Endothelial cell of umbilical vein (primary cell): ENCODE data around the gene FKRP. TPM values are rescaled to one million over a fixed set of nuclear protein-coding genes. Genes with fewer than 3 reads are reported as not detected.
A peak's percentile ranks its signal among the peaks of the same experiment; 100 is the strongest.

Experiments
- BruUV-seq: library from RNA; stranded (reverse); fragments of 400-500 nt; replicated peaks from 2 replicates; lab custom pipeline; 2021; lab: Mats Ljungman, UMichigan
- CTCF ChIA-PET: fragments of 300-600, 350-600 bp; sonication (Branson Sonifier 250); formaldehyde crosslinking; loops from one replicate; lab custom pipeline; 2021; ENCODE audit warnings: antibody characterized with exemption, inconsistent platforms; lab: Charles Lee
- POLR2A ChIA-PET: fragments of 300-600, 350-600 bp; sonication (Branson Sonifier 250); formaldehyde crosslinking; loops from one replicate; lab custom pipeline; 2021; ENCODE audit warnings: antibody characterized with exemption, inconsistent platforms; lab: Charles Lee
- DNase-seq: peaks from one replicate; pipeline ENCODE4 v3.0.0-alpha.2; 2011; ENCODE audit warnings: low read depth, low spot score
- FAIRE-seq: peaks from 2 replicates; lab custom pipeline; 2011; peaks lifted over from hg19 to GRCh38; lab: Jason Lieb, UNC
- H2AFZ ChIP-seq: 2 replicates; pipeline ENCODE4 v1.6.0; 2012; ENCODE audit warnings: low read depth, low read length, control low read depth, inconsistent platforms
- H3K27ac ChIP-seq: 2 replicates; pipeline ENCODE4 v1.5.1; 2011; ENCODE audit warnings: low read depth, mild to moderate bottlenecking, control low read depth, low read length, moderate library complexity; ENCODE audit not compliant: insufficient read depth
- H3K27me3 ChIP-seq, 2 experiments: 2 replicates each; pipeline versions ENCODE4 v1.6.0 to v1.6.1; 2011; ENCODE audit warnings: low read length in 2 of 2, mixed read lengths in 1 of 2; ENCODE audit not compliant: control insufficient read depth in 2 of 2, insufficient read depth in 2 of 2
- H3K36me3 ChIP-seq, 2 experiments: 2 replicates in 1 of 2; 3 replicates in 1 of 2; pipeline ENCODE4 v1.5.1; 2011; ENCODE audit warnings: low read length in 2 of 2, mild to moderate bottlenecking in 1 of 2, moderate library complexity in 1 of 2; ENCODE audit not compliant: control insufficient read depth in 2 of 2, insufficient read depth in 2 of 2; ENCODE audit errors: extremely low read depth in 1 of 2
- H3K4me1 ChIP-seq: 3 replicates; pipeline ENCODE4 v1.5.1; 2011; ENCODE audit warnings: mild to moderate bottlenecking, low read length; ENCODE audit not compliant: control insufficient read depth, insufficient read depth; ENCODE audit errors: extremely low read depth
- H3K4me2 ChIP-seq: 2 replicates; pipeline ENCODE4 v1.6.1; 2011; ENCODE audit warnings: low read length, control low read depth, mixed read lengths; ENCODE audit not compliant: insufficient read depth
- H3K4me3 ChIP-seq, 3 experiments: fragments of 200-600 bp in 1 of 3; sonication (generic), shearing (Covaris generic) in 1 of 3; replicated peaks in 1 of 3; 2 replicates each; pipeline ENCODE4 v1.5.1; 2011 to 2016; ENCODE audit warnings: control low read depth in 3 of 3, low read length in 3 of 3, mild to moderate bottlenecking in 2 of 3, inconsistent platforms in 1 of 3, low read depth in 1 of 3, moderate library complexity in 1 of 3; ENCODE audit not compliant: insufficient read depth in 1 of 3
- H3K79me2 ChIP-seq: 2 replicates; pipeline ENCODE4 v1.6.0; 2012; ENCODE audit warnings: low read length, inconsistent platforms; ENCODE audit not compliant: control insufficient read depth, insufficient read depth
- H3K9ac ChIP-seq: replicated peaks from 2 replicates; pipeline ENCODE3; 2011; ENCODE audit warnings: low read length, control low read depth; ENCODE audit not compliant: insufficient read depth; ENCODE audit errors: extremely low read depth
- H3K9me1 ChIP-seq: replicated peaks from 3 replicates; pipeline ENCODE4 v1.6.0; 2011; ENCODE audit warnings: mild to moderate bottlenecking, low read length; ENCODE audit not compliant: control insufficient read depth, insufficient read depth; ENCODE audit errors: extremely low read depth
- H3K9me3 ChIP-seq: replicated peaks from 2 replicates; pipeline ENCODE4 v1.5.1; 2012; ENCODE audit warnings: low read length, inconsistent platforms; ENCODE audit not compliant: control insufficient read depth, insufficient read depth
- H4K20me1 ChIP-seq: replicated peaks from 2 replicates; pipeline ENCODE3; 2011; ENCODE audit warnings: mild to moderate bottlenecking, low read length; ENCODE audit not compliant: control insufficient read depth, insufficient read depth; ENCODE audit errors: extremely low read depth
- CTCF ChIP-seq, 2 donors: IDR thresholded peaks; 1 replicate in 1 of 2; 2 replicates in 1 of 2; pipeline ENCODE4 v1.5.1; 2011; ENCODE audit warnings: low read length in 2 of 2, mild to moderate bottlenecking in 2 of 2, moderate library complexity in 2 of 2, control low read depth in 1 of 2, inconsistent platforms in 1 of 2, low read depth in 1 of 2; ENCODE audit not compliant: insufficient read depth in 1 of 2; ENCODE audit errors: extremely low read depth in 1 of 2
- EZH2 ChIP-seq: IDR thresholded peaks from 2 replicates; pipeline ENCODE4 v1.6.1; 2012; ENCODE audit warnings: borderline replicate concordance, low read depth, mild to moderate bottlenecking, moderate library complexity, low read length, inconsistent platforms; ENCODE audit not compliant: severe bottlenecking
- FOS ChIP-seq: IDR thresholded peaks from 2 replicates; pipeline ENCODE4 v1.6.1; 2011; ENCODE audit warnings: mild to moderate bottlenecking, low read length, moderate library complexity, borderline replicate concordance; ENCODE audit not compliant: insufficient read depth
- GATA2 ChIP-seq: IDR thresholded peaks from 2 replicates; pipeline ENCODE4 v1.7.0; 2011; ENCODE audit warnings: low read depth, mild to moderate bottlenecking, moderate library complexity, mixed read lengths, low read length; ENCODE audit not compliant: insufficient read length, insufficient read depth
- JUN ChIP-seq: IDR thresholded peaks from 2 replicates; pipeline ENCODE4 v1.6.1; 2011; ENCODE audit warnings: borderline replicate concordance, low read depth; ENCODE audit not compliant: insufficient read length, insufficient read depth
- MAX ChIP-seq: IDR thresholded peaks from 2 replicates; pipeline ENCODE4 v1.6.1; 2011; ENCODE audit not compliant: insufficient read depth, insufficient read length
- MYC ChIP-seq: IDR thresholded peaks from one replicate; pipeline ENCODE4 v1.6.1; 2011; ENCODE audit warnings: mild to moderate bottlenecking, low read depth, low read length
- POLR2A ChIP-seq: IDR thresholded peaks from 2 replicates; pipeline ENCODE4 v1.6.1; 2012; ENCODE audit warnings: low read depth, mild to moderate bottlenecking, control low read depth, low read length
- POLR2AphosphoS5 ChIP-seq: IDR thresholded peaks from 2 replicates; pipeline ENCODE4 v1.6.1; 2012; ENCODE audit warnings: low read depth, mild to moderate bottlenecking, control low read depth, low read length, moderate library complexity; ENCODE audit not compliant: insufficient read depth
- dilution Hi-C: fragments of 300-500 bp; cut with MboI; formaldehyde crosslinking; loops from one replicate; pipeline ENCODE4 v1.15.0; 2019; ENCODE audit warnings: low sequenced_read_pairs; ENCODE audit not compliant: extremely low pct_ligation_motif_present
- intact Hi-C: fragments of 100-400 bp; cut with micrococcal nuclease; formaldehyde crosslinking; loops from one replicate; pipeline ENCODE4 v1.10.0; 2022
- polyA plus RNA-seq, 4 experiments: library from polyadenylated mRNA; depleted of rRNA in 3 of 4; stranded (reverse) in 3 of 4; unstranded in 1 of 4; fragments of >200 nt; gene quantifications; 2 replicates each; pipeline versions ENCODE4 v1.2.1 to v1.2.3, GENCODE V29; 2011 to 2012; ENCODE audit warnings: missing spikeins in 1 of 4
- total RNA-seq: library from RNA; stranded (reverse); gene quantifications from 2 replicates; pipeline ENCODE4 v1.2.3, GENCODE V29; 2021

The FKRP gene
- total and polyA plus RNA-seq, 2 donors (not counting 3 experiments of a cell fraction or from before 2014, with no cell fraction given) = 31.5 to 32.8 TPM

GRCh38 chr19:46742926-46743480 is 2.9 kb upstream of the FKRP start:
- no peaks in the 10 kb centered on the region for H3K27me3 ChIP-seq
- BruUV-seq = no TSS peak
- H3K79me2 ChIP-seq = peaks cover 83% of the 10 kb centered on the region
- CTCF ChIA-PET = interaction anchor here (0.7 to 2.1 kb wide), 5 partner anchors 10 to 24 kb away, joined by 3 to 12 read pairs (median 3); no protein-coding TSS in a partner anchor
- intact Hi-C loops (no loop called here), dilution Hi-C loops (no loop called here)
- no peak overlapping the region for H3K4me3 ChIP-seq
- H4K20me1 ChIP-seq = peaks cover 4% of the 10 kb centered on the region
- peaks cover 0 to 8% of the 10 kb centered on the region in 2 experiments for H3K36me3 ChIP-seq
- no peak overlapping the region for H3K27ac ChIP-seq
- H3K9me3 ChIP-seq = no peaks in the 10 kb centered on the region
- H3K4me2 ChIP-seq = no peak overlapping the region
- H3K4me1 ChIP-seq = peaks cover 13% of the 10 kb centered on the region
- no peak for TF ChIP-seq JUN
- POLR2A ChIA-PET = no interaction called here
- FAIRE-seq (no peak), DNase-seq (no peak)
- no peak overlapping the region for H3K9ac ChIP-seq
- no peak overlapping the region for H2AFZ ChIP-seq
- H3K9me1 ChIP-seq = no peaks in the 10 kb centered on the region

- peaks cover 13% of the 10 kb centered on the region for H3K4me1 ChIP-seq
- TSS peak; percentile 18 for BruUV-seq
- no peak overlapping the region for H2AFZ ChIP-seq
- H3K4me3 ChIP-seq = no peak overlapping the region
- POLR2A ChIA-PET = no interaction called here
- no peaks in the 10 kb centered on the region for H3K9me1 ChIP-seq
- H3K79me2 ChIP-seq = peaks cover 72% of the 10 kb centered on the region
- intact Hi-C loops (no loop called here), dilution Hi-C loops (no loop called here)
- no peak overlapping the region for H3K27ac ChIP-seq
- no peak overlapping the region for H3K9ac ChIP-seq
- H4K20me1 ChIP-seq = peaks cover 4% of the 10 kb centered on the region
- FAIRE-seq = no peak
- no peak for DNase-seq
- peak overlapping the region; percentile 87 for H3K4me2 ChIP-seq
- peaks cover 0 to 5% of the 10 kb centered on the region in 2 experiments for H3K36me3 ChIP-seq
- H3K27me3 ChIP-seq = no peaks in the 10 kb centered on the region
- CTCF ChIA-PET = interaction anchor here (0.7 to 2.5 kb wide), 4 partner anchors 10 to 40 kb away, joined by 3 to 7 read pairs (median 4); no protein-coding TSS in a partner anchor
- H3K9me3 ChIP-seq = no peaks in the 10 kb centered on the region
- TF ChIP-seq POLR2A (no peak), EZH2 (no peak), POLR2AphosphoS5 (no peak), MYC (no peak), JUN (no peak), MAX (no peak), CTCF (IDR thresholded peaks at IDR 0.05; ENCODE audit: extremely low read depth in 1 of 2, insufficient read depth in 1 of 2, low read depth in 1 of 2, low read length in 2 of 2) (no peak), FOS (no peak), GATA2 (no peak)
Observed at GRCh38 chr19:46744005-46744691, 1.7 kb upstream of the FKRP start.
